ENCODE data around the gene TXLNA. TPM values are rescaled to one million over a fixed set of nuclear protein-coding genes. Genes with fewer than 3 reads are reported as not detected.
A peak's percentile ranks its signal among the peaks of the same experiment; 100 is the strongest.
"Not testable (repeated sequence)": the region's sequence is repeated elsewhere in the genome, so short reads cannot be mapped to it uniquely, and the experiment has no call there.

TXLNA gene
- total RNA-seq, 1 experiment from 2014 or later: 49.8 TPM

DNA sequence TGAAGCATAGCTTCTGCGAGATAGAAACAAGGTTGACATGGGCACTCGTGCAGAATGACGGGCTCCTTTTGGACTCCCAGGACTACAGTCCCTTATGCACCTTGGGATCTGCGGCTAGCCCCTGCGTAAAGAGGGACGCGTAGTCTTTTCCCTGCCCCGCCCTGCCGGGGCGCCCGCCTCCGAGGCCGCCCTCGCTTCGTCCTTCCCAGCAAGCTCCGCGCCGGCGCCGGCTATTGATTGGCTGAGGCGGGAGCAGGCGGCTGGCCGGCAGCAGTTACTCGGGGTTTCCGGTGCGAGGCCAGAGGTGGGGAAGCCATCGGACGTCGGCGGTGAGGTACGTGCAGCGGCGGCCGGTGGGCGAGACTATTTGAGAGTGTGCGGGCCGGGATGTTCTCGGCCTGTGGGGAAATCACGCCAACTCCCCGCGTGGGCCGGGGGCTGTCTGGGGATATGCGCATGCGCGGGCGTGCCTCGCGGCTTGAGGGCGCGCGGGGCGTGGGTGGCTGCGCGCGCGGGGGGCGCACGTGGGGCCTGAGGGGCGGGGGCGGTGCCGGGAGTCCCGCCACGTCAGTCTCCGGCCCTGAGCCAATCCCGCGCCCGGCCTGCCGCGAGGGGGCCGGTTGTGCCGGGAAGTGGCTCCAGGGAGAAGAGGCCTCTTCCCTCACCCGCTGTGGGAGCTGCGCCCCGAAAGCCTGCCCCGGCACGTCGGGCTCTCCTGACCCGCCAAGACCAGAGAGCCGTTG, at the start of gene TXLNA (continued):
- TF ChIP-seq, protein P1, sequence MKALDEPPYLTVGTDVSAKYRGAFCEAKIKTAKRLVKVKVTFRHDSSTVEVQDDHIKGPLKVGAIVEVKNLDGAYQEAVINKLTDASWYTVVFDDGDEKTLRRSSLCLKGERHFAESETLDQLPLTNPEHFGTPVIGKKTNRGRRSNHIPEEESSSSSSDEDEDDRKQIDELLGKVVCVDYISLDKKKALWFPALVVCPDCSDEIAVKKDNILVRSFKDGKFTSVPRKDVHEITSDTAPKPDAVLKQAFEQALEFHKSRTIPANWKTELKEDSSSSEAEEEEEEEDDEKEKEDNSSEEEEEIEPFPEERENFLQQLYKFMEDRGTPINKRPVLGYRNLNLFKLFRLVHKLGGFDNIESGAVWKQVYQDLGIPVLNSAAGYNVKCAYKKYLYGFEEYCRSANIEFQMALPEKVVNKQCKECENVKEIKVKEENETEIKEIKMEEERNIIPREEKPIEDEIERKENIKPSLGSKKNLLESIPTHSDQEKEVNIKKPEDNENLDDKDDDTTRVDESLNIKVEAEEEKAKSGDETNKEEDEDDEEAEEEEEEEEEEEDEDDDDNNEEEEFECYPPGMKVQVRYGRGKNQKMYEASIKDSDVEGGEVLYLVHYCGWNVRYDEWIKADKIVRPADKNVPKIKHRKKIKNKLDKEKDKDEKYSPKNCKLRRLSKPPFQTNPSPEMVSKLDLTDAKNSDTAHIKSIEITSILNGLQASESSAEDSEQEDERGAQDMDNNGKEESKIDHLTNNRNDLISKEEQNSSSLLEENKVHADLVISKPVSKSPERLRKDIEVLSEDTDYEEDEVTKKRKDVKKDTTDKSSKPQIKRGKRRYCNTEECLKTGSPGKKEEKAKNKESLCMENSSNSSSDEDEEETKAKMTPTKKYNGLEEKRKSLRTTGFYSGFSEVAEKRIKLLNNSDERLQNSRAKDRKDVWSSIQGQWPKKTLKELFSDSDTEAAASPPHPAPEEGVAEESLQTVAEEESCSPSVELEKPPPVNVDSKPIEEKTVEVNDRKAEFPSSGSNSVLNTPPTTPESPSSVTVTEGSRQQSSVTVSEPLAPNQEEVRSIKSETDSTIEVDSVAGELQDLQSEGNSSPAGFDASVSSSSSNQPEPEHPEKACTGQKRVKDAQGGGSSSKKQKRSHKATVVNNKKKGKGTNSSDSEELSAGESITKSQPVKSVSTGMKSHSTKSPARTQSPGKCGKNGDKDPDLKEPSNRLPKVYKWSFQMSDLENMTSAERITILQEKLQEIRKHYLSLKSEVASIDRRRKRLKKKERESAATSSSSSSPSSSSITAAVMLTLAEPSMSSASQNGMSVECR (CRISPR knock-in tag; IDR thresholded peaks at IDR 0.05; ENCODE audit: borderline replicate concordance): peak; percentile 28; the same call in 1 of the 2 replicates
- TF ChIP-seq NFE2L1 (CRISPR knock-in tag; IDR thresholded peaks at IDR 0.05): peak; percentile 82

DNA sequence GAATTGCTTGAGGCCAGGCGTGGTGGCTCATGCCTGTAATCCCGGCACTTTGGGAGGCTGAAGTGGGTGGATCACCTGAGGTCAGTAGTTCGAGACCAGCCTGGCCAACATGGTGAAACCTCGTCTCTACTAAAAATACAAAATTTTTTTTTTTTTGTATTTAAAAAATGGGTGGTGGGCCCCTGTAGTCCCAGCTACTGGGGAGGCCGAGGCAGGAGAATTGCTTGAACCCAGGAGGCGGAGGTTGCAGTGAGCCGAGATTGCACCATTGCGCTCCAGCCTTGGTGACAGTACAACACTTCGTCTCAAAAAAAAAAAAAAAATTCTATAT, 45.6 kb upstream of the TXLNA start:
- POLR2A ChIA-PET; H3K27ac Mint-ChIP-seq; ATAC-seq; H3K4me3 Mint-ChIP-seq; H3K27me3 Mint-ChIP-seq (ENCODE audit: low read depth); H3K36me3 Mint-ChIP-seq; DNase-seq (ENCODE audit: low spot score); H3K4me1 Mint-ChIP-seq; H3K9me3 Mint-ChIP-seq: not testable (repeated sequence)
- CTCF ChIA-PET: interaction anchor here (1.7 kb wide), 1 partner anchor 24 kb away, joined by 5 read pairs; no protein-coding TSS in a partner anchor

DNA sequence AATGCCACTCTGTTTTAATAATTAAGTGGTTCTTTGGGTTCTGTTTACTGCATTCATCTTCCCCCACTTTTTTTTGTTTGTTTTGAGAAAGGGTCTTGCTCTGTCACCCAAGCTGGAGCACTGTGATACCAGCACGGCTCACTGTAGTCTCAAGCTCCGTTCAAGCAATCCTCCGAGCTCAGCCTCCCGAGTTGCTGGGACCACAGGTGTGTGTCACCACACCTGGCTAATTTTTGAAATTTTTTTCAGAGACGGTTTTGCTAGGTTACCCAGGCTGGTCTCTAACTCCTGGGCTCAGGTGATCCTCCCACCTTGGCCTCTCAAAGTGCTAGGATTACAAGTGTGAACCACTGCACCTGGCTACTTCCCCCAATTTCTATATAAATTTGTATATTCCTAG, 42.4 kb upstream of the TXLNA start:
- Mint-ChIP-seq H3K36me3 (no peaks in the 10 kb centered on the region), H3K27me3 (ENCODE audit: low read depth) (no peaks in the 10 kb centered on the region), H3K4me1 (no peaks in the 10 kb centered on the region), H3K9me3 (no peaks in the 10 kb centered on the region), H3K4me3 (no peak overlapping the region), H3K27ac (no peak overlapping the region)
- no peak for TF ChIP-seq FOXP1 (CRISPR knock-in tag; IDR thresholded peaks at IDR 0.05; ENCODE audit: borderline replicate concordance)
- TF ChIP-seq, protein P2, sequence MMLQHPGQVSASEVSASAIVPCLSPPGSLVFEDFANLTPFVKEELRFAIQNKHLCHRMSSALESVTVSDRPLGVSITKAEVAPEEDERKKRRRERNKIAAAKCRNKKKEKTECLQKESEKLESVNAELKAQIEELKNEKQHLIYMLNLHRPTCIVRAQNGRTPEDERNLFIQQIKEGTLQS (CRISPR knock-in tag; conservative IDR thresholded peaks at IDR 0.05): no peak
- no peak for TF ChIP-seq ZNF671 (CRISPR knock-in tag; IDR thresholded peaks at IDR 0.05)
- no peak for TF ChIP-seq SP1 (CRISPR knock-in tag; conservative IDR thresholded peaks at IDR 0.05)
- TF ChIP-seq, protein P3, sequence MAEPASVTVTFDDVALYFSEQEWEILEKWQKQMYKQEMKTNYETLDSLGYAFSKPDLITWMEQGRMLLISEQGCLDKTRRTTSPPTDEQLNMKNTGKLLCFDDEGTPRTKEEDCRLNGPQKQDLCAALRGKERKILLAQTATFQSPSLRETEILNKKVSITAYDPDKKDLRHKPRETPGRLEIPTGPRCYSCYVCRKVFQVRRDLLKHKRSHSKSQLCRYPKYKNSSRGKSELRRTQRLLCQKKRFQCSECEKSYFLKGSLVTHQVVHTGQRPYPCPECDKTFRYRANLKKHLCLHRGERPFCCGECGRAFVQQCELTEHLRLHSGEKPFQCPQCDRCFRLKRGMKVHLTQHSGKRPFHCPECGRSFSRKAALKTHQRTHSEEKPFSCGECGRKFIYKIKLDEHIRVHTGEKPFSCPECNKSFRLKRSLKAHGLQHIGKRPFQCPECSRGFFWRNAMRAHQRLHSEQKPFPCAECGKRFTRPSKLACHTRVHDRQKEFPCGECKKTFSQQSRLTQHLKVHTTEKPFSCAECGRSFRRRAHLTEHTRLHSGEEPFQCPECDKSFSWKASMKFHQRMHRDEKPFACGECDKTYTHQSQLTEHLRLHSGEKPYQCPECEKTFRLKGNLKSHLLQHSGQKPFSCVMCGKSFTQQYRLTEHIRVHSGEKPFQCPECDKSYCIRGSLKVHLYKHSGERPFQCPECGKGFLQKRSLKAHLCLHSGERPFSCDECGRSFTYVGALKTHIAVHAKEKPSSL (CRISPR knock-in tag; conservative IDR thresholded peaks at IDR 0.05): no peak
- TF ChIP-seq, protein P4, sequence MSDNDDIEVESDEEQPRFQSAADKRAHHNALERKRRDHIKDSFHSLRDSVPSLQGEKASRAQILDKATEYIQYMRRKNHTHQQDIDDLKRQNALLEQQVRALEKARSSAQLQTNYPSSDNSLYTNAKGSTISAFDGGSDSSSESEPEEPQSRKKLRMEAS (CRISPR knock-in tag; IDR thresholded peaks at IDR 0.05): no peak
- TF ChIP-seq, protein P5, sequence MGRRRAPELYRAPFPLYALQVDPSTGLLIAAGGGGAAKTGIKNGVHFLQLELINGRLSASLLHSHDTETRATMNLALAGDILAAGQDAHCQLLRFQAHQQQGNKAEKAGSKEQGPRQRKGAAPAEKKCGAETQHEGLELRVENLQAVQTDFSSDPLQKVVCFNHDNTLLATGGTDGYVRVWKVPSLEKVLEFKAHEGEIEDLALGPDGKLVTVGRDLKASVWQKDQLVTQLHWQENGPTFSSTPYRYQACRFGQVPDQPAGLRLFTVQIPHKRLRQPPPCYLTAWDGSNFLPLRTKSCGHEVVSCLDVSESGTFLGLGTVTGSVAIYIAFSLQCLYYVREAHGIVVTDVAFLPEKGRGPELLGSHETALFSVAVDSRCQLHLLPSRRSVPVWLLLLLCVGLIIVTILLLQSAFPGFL (CRISPR knock-in tag; IDR thresholded peaks at IDR 0.05; ENCODE audit: borderline replicate concordance): no peak
- TF ChIP-seq ZNF138 (CRISPR knock-in tag; conservative IDR thresholded peaks at IDR 0.05): no peak
- TF ChIP-seq, protein P6, sequence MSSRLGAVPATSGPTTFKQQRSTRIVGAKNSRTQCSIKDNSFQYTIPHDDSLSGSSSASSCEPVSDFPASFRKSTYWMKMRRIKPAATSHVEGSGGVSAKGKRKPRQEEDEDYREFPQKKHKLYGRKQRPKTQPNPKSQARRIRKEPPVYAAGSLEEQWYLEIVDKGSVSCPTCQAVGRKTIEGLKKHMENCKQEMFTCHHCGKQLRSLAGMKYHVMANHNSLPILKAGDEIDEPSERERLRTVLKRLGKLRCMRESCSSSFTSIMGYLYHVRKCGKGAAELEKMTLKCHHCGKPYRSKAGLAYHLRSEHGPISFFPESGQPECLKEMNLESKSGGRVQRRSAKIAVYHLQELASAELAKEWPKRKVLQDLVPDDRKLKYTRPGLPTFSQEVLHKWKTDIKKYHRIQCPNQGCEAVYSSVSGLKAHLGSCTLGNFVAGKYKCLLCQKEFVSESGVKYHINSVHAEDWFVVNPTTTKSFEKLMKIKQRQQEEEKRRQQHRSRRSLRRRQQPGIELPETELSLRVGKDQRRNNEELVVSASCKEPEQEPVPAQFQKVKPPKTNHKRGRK (CRISPR knock-in tag; IDR thresholded peaks at IDR 0.05; ENCODE audit: borderline replicate concordance): no peak
- no peak for TF ChIP-seq ZNF219 (CRISPR knock-in tag; IDR thresholded peaks at IDR 0.05; ENCODE audit: borderline replicate concordance)
- TF ChIP-seq GRHL2 (CRISPR knock-in tag; IDR thresholded peaks at IDR 0.05; ENCODE audit: insufficient replicate concordance, severe bottlenecking): no peak
- no peak for TF ChIP-seq JAZF1 (CRISPR knock-in tag; IDR thresholded peaks at IDR 0.05)
- no peak for TF ChIP-seq FOXK1 (CRISPR knock-in tag; IDR thresholded peaks at IDR 0.05)
- no peak for TF ChIP-seq ZNF396 (CRISPR knock-in tag; IDR thresholded peaks at IDR 0.05; ENCODE audit: borderline replicate concordance)
- TF ChIP-seq CREM (CRISPR knock-in tag; IDR thresholded peaks at IDR 0.05): no peak
- TF ChIP-seq, protein P7, sequence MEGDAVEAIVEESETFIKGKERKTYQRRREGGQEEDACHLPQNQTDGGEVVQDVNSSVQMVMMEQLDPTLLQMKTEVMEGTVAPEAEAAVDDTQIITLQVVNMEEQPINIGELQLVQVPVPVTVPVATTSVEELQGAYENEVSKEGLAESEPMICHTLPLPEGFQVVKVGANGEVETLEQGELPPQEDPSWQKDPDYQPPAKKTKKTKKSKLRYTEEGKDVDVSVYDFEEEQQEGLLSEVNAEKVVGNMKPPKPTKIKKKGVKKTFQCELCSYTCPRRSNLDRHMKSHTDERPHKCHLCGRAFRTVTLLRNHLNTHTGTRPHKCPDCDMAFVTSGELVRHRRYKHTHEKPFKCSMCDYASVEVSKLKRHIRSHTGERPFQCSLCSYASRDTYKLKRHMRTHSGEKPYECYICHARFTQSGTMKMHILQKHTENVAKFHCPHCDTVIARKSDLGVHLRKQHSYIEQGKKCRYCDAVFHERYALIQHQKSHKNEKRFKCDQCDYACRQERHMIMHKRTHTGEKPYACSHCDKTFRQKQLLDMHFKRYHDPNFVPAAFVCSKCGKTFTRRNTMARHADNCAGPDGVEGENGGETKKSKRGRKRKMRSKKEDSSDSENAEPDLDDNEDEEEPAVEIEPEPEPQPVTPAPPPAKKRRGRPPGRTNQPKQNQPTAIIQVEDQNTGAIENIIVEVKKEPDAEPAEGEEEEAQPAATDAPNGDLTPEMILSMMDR (IDR thresholded peaks at IDR 0.05): no peak
- POLR2A ChIA-PET: no interaction called here
- ATAC-seq (no peak), DNase-seq (ENCODE audit: low spot score) (no peak)
- CTCF ChIA-PET: no interaction called here
